Activated B cell treated with CpG ODN at 0.5 μM for 24 hours (primary cell): ENCODE measurements around the gene FLII. TPM values are rescaled to one million over a fixed set of nuclear protein-coding genes. Genes with fewer than 3 reads are reported as not detected.

ENCODE experiments used
- ATAC-seq: fragments of 200-7000 bp; cut with Tn5 transposase; one replicate; pipeline ENCODE4 v1.10.0; 2021; ENCODE audit warnings: low read depth, mild to moderate bottlenecking, moderate library complexity
- CTCF ChIA-PET: fragments of 350-600 bp; sonication (Branson Sonifier 250); formaldehyde crosslinking; loops from one replicate; lab custom pipeline; 2021; ENCODE audit warnings: antibody characterized with exemption; lab: Charles Lee
- POLR2A ChIA-PET: fragments of 350-600 bp; sonication (Branson Sonifier 250); formaldehyde crosslinking; loops from one replicate; lab custom pipeline; 2021; ENCODE audit warnings: antibody characterized with exemption; lab: Charles Lee
- DNase-seq: peaks from one replicate; pipeline ENCODE4 v3.0.0; 2022
- H3K27ac Mint-ChIP-seq: one replicate; pipeline ENCODE4 v1.8.0; 2020; ENCODE audit warnings: mixed read lengths
- H3K27me3 Mint-ChIP-seq: one replicate; pipeline ENCODE4 v1.8.0; 2021; ENCODE audit warnings: mixed read lengths
- H3K36me3 Mint-ChIP-seq: one replicate; pipeline ENCODE4 v1.8.0; 2021; ENCODE audit warnings: low read depth, mixed read lengths
- H3K4me1 Mint-ChIP-seq: one replicate; pipeline ENCODE4 v1.8.0; 2021; ENCODE audit warnings: mixed read lengths
- H3K4me3 Mint-ChIP-seq: one replicate; pipeline ENCODE4 v1.8.0; 2020; ENCODE audit warnings: mild to moderate bottlenecking, mixed read lengths
- H3K9me3 Mint-ChIP-seq: one replicate; pipeline ENCODE4 v1.8.0; 2020; ENCODE audit warnings: mixed read lengths
- CTCF ChIP-seq: fragments of 200-600 bp; IDR thresholded peaks from one replicate; pipeline ENCODE4 v1.8.0; 2022; ENCODE audit warnings: antibody characterized with exemption, mild to moderate bottlenecking
- intact Hi-C: fragments of 100-400 bp; cut with micrococcal nuclease; formaldehyde crosslinking; loops from one replicate; pipeline ENCODE4 v1.15.1; 2024
- total RNA-seq: library from RNA; stranded (reverse); gene quantifications from 2 replicates; pipeline ENCODE4 v1.2.3, GENCODE V29; 2022

The FLII gene
- total RNA-seq, 1 donor from 2014 or later = 291 TPM

- no peaks in the 10 kb centered on the region for H3K27me3 Mint-ChIP-seq
- DNase-seq (no peak), ATAC-seq (no peak)
- H3K4me1 Mint-ChIP-seq = peaks cover 6% of the 10 kb centered on the region
- no peaks in the 10 kb centered on the region for H3K9me3 Mint-ChIP-seq
- ChIA-PET CTCF (interaction anchor here (1.6 kb wide), 1 partner anchor 88 kb away, joined by 4 read pairs; no protein-coding TSS in a partner anchor), POLR2A (no interaction called here)
- no peak for TF ChIP-seq CTCF
- H3K27ac Mint-ChIP-seq = no peak overlapping the region
- intact Hi-C loops = loop anchor here (1.0 to 5.0 kb wide), 2 partner anchors 9 to 113 kb away; partner anchors contain the start of genes FLII and SHMT1
- peaks cover 85% of the 10 kb centered on the region for H3K36me3 Mint-ChIP-seq
- H3K4me3 Mint-ChIP-seq = no peak overlapping the region
These were observed 9.7 kb downstream of the FLII start for GRCh38 chr17:18248811-18249210.

DNA sequence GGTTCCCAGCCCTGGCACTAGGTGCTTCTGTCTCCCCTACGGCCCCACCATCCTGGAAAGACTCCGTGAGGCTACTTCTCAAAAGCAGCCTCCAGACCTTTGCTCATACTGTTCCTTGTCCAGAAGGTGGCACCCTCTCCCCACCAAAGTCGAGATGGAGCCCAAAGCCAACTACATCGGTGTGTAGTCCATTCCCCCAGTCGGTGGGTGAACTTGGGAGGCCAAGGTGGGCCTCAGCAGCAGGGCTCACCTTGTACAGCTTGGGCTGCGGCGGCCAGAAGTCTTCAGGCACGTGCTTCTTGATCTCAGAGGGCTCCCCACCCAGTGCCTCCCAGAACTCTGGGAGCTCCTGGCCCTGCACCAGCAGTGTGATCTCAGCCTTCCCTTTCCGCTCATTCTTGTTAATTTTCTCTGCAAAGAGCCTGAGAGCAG lies 10.2 kb downstream of the FLII start:
- Mint-ChIP-seq H3K4me3 (no peak overlapping the region), H3K9me3 (no peaks in the 10 kb centered on the region), H3K27me3 (no peaks in the 10 kb centered on the region), H3K4me1 (peaks cover 6% of the 10 kb centered on the region), H3K27ac (no peak overlapping the region), H3K36me3 (peaks cover 80% of the 10 kb centered on the region)
- ChIA-PET CTCF (interaction anchor here (1.6 kb wide), 1 partner anchor 89 kb away, joined by 4 read pairs; no protein-coding TSS in a partner anchor), POLR2A (no interaction called here)
- intact Hi-C loops = loop anchor here (1.0 to 5.0 kb wide), 2 partner anchors 10 to 114 kb away; partner anchors contain the start of genes FLII and SHMT1
- ATAC-seq (peak; percentile 82), DNase-seq (peak; percentile 47)
- no peak for TF ChIP-seq CTCF

GRCh38 chr17:18247613-18248001 lies 10.9 kb downstream of the FLII start:
- no peak for DNase-seq
- Mint-ChIP-seq H3K4me1 (peaks cover 6% of the 10 kb centered on the region), H3K27me3 (no peaks in the 10 kb centered on the region), H3K27ac (no peak overlapping the region), H3K36me3 (peaks cover 72% of the 10 kb centered on the region), H3K9me3 (no peaks in the 10 kb centered on the region), H3K4me3 (no peak overlapping the region)
- intact Hi-C loops = loop anchor here (1.0 to 5.0 kb wide), 2 partner anchors 11 to 115 kb away; partner anchors contain the start of genes FLII and SHMT1
- CTCF ChIA-PET = no interaction called here
- no peak for ATAC-seq
- TF ChIP-seq CTCF = no peak
- POLR2A ChIA-PET = no interaction called here

DNA sequence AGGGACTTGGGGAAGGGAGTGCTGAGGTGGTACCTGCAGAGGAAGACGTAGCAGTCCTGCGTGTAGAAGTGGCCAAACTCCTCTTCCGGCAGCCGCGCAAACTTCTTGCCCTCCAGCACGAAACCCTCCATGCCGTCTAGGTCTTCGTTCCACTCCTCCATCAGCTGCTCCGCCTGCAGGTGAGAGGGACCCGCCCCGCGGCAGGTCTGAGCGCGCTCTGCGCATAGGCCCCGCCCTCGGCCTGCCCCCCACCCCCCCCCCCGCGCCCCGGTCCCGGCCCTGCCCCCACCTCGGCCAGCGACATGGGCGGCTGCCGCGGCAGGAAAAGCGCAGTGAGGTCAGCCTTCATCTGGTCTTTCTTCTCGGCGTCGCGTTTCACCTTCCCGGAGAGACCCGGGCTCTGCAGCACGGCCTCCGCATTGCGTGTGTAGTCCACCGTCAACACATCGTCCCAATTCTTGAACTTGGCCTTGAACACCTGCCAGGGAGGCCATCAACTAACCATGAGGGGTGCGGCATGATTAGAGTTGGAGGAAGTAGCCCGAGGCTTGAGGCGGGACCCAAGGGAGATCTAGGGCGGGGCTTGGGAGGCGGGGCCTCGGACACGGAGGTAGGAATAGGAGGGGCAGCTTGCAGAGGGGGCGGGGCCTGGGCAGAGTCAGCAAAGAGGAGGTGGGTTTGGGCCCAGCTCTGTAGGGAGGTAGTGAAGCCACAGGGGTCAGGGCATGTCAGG lies 11.5 kb downstream of the FLII start:
- peak; percentile 70 for ATAC-seq
- Mint-ChIP-seq H3K27ac (no peak overlapping the region), H3K9me3 (no peaks in the 10 kb centered on the region), H3K36me3 (peaks cover 69% of the 10 kb centered on the region), H3K4me3 (no peak overlapping the region), H3K4me1 (peaks cover 6% of the 10 kb centered on the region), H3K27me3 (no peaks in the 10 kb centered on the region)
- intact Hi-C loops = loop anchor here (5.0 kb wide), 1 partner anchor 115 kb away; the partner anchor contains the start of gene SHMT1
- CTCF ChIA-PET = no interaction called here
- POLR2A ChIA-PET = no interaction called here
- peak; percentile 35 for DNase-seq
- no peak for TF ChIP-seq CTCF

DNA sequence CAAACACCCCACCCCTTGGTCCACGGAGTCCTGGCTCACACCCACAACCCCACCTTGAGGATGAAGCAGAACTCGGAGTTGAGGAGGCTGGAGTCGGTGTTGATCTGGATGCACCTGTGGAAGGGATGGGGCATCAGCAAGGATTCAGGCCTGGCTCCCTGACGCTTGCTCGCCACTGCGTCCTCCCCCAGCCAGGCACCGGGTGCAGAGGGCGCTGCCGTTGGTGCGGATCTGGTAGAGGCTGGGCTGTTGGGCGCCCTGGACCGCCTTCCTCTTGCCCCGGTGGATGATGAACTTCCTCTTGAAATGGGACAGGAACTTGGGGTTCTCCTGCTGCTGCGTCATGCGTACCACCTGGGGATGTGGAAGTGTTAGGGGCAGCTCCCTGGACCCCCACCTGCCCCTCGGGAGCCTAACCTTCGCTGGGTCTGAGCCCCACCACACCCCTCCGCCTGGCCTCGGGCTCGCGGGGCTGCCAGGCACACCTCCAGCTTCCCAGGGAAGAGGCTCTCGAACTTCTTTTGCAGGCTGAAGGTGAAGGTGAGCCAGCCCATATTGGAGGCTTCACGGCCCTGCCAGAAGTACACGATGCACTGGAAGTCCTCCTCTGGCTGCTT lies 12.3 kb downstream of the FLII start:
- ChIA-PET POLR2A (no interaction called here), CTCF (no interaction called here)
- TF ChIP-seq CTCF = no peak
- no peak overlapping the region for H3K27ac Mint-ChIP-seq
- H3K4me3 Mint-ChIP-seq = no peak overlapping the region
- ATAC-seq (no peak), DNase-seq (no peak)
- H3K27me3 Mint-ChIP-seq = no peaks in the 10 kb centered on the region
- no peaks in the 10 kb centered on the region for H3K9me3 Mint-ChIP-seq
- intact Hi-C loops = loop anchor here (5.0 kb wide), 1 partner anchor 116 kb away; the partner anchor contains the start of gene SHMT1
- peaks cover 6% of the 10 kb centered on the region for H3K4me1 Mint-ChIP-seq
- peaks cover 63% of the 10 kb centered on the region for H3K36me3 Mint-ChIP-seq
